HepG2 (cell line): ENCODE results near the gene SLC12A9. TPM values are rescaled to one million over a fixed set of nuclear protein-coding genes. Genes with fewer than 3 reads are reported as not detected.
A peak's percentile ranks its signal among the peaks of the same experiment; 100 is the strongest.

ENCODE experiments used
- EZH2 ChIP-seq: conservative IDR thresholded peaks from 2 replicates; pipeline ENCODE4 v1.6.1; 2012; ENCODE audit warnings: mild to moderate bottlenecking, low read depth, low read length, moderate library complexity
- FOXA1 ChIP-seq, 2 experiments: fragments of 450-650 bp in 1 of 2; sonication (generic) in 1 of 2; formaldehyde crosslinking in 1 of 2; IDR thresholded peaks; 2 replicates each; pipeline versions ENCODE4 v1.4.0 to v1.6.1; 2016 to 2020; ENCODE audit warnings: missing genetic modification reagents in 1 of 2
- FOXO4 ChIP-seq: sonication (generic); formaldehyde crosslinking; conservative IDR thresholded peaks from 2 replicates; pipeline ENCODE4 v1.8.1; 2023; ENCODE audit warnings: missing genetic modification reagents
- MTA1 ChIP-seq: sonication (generic); formaldehyde crosslinking; IDR thresholded peaks from 2 replicates; pipeline ENCODE4 v1.4.0; 2020; ENCODE audit warnings: missing genetic modification reagents, mild to moderate bottlenecking, borderline replicate concordance
- NCOA5 ChIP-seq: sonication (generic); formaldehyde crosslinking; IDR thresholded peaks from 2 replicates; pipeline ENCODE4 v1.4.0; 2020; ENCODE audit warnings: missing genetic modification reagents
- RXRB ChIP-seq: IDR thresholded peaks from 2 replicates; pipeline ENCODE4 v1.6.1; 2016; ENCODE audit warnings: borderline replicate concordance, missing genetic modification reagents, missing compliant biosample characterization
- SNAI1 ChIP-seq: sonication (generic); formaldehyde crosslinking; IDR thresholded peaks from 2 replicates; pipeline ENCODE4 v1.5.0; 2020; ENCODE audit warnings: mild to moderate bottlenecking, missing genetic modification reagents, borderline replicate concordance
- TIGD3 ChIP-seq: sonication (generic); formaldehyde crosslinking; IDR thresholded peaks from 2 replicates; pipeline ENCODE4 v1.5.1; 2020; ENCODE audit warnings: mild to moderate bottlenecking, missing genetic modification reagents, borderline replicate concordance
- ZFP82 ChIP-seq: sonication (generic); formaldehyde crosslinking; IDR thresholded peaks from 2 replicates; pipeline ENCODE4 v1.5.1; 2020; ENCODE audit warnings: mild to moderate bottlenecking, missing genetic modification reagents, borderline replicate concordance
- ZNF329 ChIP-seq: sonication (generic); formaldehyde crosslinking; IDR thresholded peaks from 2 replicates; pipeline ENCODE4 v1.9.0; 2021; ENCODE audit warnings: low read depth, mild to moderate bottlenecking, missing genetic modification reagents
- ZNF407 ChIP-seq: sonication (generic); formaldehyde crosslinking; IDR thresholded peaks from one replicate; pipeline ENCODE4 v1.5.1; 2020; ENCODE audit warnings: mild to moderate bottlenecking, missing genetic modification reagents; ENCODE audit errors: not compliant biosample characterization
- ZNF430 ChIP-seq: sonication (generic); formaldehyde crosslinking; IDR thresholded peaks from 2 replicates; pipeline ENCODE4 v1.9.0; 2021; ENCODE audit warnings: mild to moderate bottlenecking, missing genetic modification reagents
- ZNF451 ChIP-seq: sonication (generic); formaldehyde crosslinking; IDR thresholded peaks from 2 replicates; pipeline ENCODE4 v1.5.0; 2020; ENCODE audit warnings: mild to moderate bottlenecking, missing genetic modification reagents
- ZNF563 ChIP-seq: sonication (generic); formaldehyde crosslinking; IDR thresholded peaks from 2 replicates; pipeline ENCODE4 v1.8.0; 2022; ENCODE audit warnings: mild to moderate bottlenecking, moderate library complexity, missing genetic modification reagents
- polyA plus RNA-seq, 8 experiments: library from polyadenylated mRNA; depleted of rRNA in 3 of 8; stranded (reverse) in 7 of 8; unstranded in 1 of 8; fragments of >200 nt; fragmentation: Illumina TruSeq in 4 of 8; extraction: Trizol in 4 of 8; gene quantifications; 2 replicates each; pipeline versions ENCODE4 v1.2.1 to v1.2.3, GENCODE V29; 2011 to 2016; ENCODE audit warnings: low read depth in 4 of 8, missing spikeins in 1 of 8, mixed read lengths in 1 of 8; ENCODE audit not compliant: insufficient read depth in 1 of 8
- total RNA-seq, 5 experiments: library from RNA; depleted of rRNA; stranded (reverse); fragments of >200 nt; fragmentation: Illumina TruSeq; extraction: Trizol; gene quantifications; 2 replicates each; pipeline ENCODE4 v1.2.3, GENCODE V29; 2016; ENCODE audit warnings: low read depth in 1 of 5

SLC12A9 gene
- total and polyA plus RNA-seq, 2 of the 13 experiments (the other 11 are each of a cell fraction or from before 2014, with no cell fraction given) = 8.7 to 16.6 TPM

GRCh38 chr7:100827330-100828226 is 24.9 kb upstream of the SLC12A9 start, which contains the start of gene EPHB4 (continued):
- TF ChIP-seq ZNF407 (peak; percentile 43), FOXO4 (CRISPR knock-in tag) (0 out of 2 replicates have a peak, but pooled peaks have one; percentile 40), EZH2 (no peak), ZNF430 (CRISPR knock-in tag) (peak; percentile 84), NCOA5 (CRISPR knock-in tag) (no peak), MTA1 (CRISPR knock-in tag) (peak; percentile 53; the same call in 1 of the 2 replicates), ZFP82 (peak; percentile 51), TIGD3 (CRISPR knock-in tag) (no peak), ZNF329 (CRISPR knock-in tag) (0 out of 2 replicates have a peak, but pooled peaks have one; percentile 33), RXRB (peak; percentile 32; the same call in 1 of the 2 replicates), SNAI1 (CRISPR knock-in tag) (0 out of 2 replicates have a peak, but pooled peaks have one; percentile 75), ZNF563 (peak; percentile 32; the same call in 1 of the 2 replicates), FOXA1 (IDR thresholded peaks at IDR 0.05) (no peak), FOXA1 (CRISPR knock-in tag; IDR thresholded peaks at IDR 0.05) (peak; percentile 38; the same call in 1 of the 2 replicates), ZNF451 (CRISPR knock-in tag) (0 out of 2 replicates have a peak, but pooled peaks have one; percentile 53)
